Activated CD4-positive, CD25-positive, alpha-beta regulatory T cell treated with anti-CD3 and anti-CD28 coated beads, Interleukin-2, amount 50 U/mL, for 16 hours (primary cell): ENCODE results near the gene ZCCHC9.
"Not testable (repeated sequence)": the region's sequence is repeated elsewhere in the genome, so short reads cannot be mapped to it uniquely, and the experiment has no call there.

Source experiments
- DNase-seq: peaks from one replicate; pipeline ENCODE4 v3.0.0-alpha.2; 2020; ENCODE audit warnings: low read depth, low spot score

Gene ZCCHC9

DNA sequence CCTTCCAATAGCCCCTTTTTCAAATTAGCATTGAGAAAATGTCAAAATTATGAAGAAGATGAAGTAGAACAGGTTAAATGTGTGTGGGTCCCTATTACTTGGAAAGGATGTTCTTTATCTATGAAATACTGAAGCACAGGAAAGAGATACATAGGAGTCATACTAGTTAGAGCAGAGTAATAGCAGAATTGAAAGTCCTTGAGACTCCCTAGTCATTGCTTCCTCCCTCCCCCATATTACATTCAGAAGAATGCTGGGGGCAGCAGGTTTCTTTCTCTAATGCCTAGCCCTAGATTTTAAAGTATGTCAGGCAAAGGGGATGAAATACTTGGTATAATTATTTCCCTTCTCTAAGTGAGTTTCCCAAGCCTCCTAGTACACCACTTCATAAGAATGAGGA lies 4.4 kb downstream of the ZCCHC9 start:
- DNase-seq = no peak

DNA sequence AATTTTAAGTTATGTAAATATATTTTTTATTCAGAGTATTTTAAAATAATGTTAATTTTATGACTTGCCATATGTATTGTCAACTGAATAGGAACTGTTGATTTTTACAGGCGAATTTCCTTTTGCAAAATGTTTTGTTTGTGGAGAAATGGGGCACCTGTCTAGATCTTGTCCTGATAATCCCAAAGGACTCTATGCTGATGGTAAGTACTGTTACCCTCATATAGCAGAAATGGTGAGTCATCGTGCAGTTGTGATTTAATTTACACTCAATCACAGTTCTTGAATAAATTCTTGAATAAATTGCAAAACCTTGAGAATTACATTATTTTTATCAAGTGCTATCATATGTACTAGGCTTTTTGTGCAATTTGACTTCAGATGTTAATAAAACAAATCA lies 7.4 kb downstream of the ZCCHC9 start:
- no peak for DNase-seq

DNA sequence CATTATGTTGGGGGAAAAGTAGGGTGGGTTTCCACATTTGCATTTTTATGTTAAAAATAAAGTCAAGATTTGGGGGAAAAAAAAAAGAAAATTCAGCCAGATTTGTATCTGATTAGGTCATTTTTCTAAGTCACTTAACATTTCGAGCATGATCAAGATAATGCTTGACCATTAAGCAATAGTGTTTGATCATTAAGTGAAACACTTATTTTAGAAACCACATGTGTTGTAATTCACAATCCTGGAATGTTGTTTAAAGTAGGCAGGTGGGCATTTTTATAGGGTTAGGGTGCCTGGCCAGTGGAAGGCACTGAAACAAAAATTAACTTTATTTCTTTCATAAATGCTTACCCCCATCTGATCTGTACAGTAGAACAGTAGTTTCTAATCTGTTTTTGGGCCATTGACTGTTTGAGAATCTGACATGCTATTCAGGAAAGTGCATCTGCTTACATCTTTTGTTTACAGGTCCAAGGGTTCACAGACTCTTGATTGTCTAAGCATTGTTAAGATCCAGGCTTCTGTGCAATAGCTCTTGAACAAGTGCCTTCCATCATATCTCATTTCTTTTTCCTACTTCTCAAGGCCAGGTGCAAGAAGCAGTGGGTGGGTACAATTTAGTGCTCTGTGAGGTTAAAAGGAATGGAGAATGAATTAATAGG lies 9.1 kb downstream of the ZCCHC9 start:
- no peak for DNase-seq

DNA sequence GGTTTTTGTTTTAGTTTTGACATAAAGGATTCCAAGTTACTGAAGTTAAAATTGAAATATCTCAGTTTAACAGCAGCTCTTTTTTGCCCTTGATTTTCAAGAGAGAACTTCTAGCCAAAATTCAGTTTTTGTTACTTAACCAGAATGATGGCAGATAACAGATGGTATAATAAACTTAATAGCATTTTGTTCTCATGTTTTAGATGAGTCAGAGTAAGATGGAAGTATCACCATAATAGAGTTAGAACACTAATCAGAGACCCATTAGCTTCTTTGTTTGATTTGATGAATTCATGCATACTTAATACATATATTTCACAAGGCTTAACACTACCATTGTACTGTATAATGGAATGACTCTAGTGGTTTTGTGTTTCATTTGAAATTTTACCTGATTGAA lies 11.9 kb downstream of the ZCCHC9 start:
- no peak for DNase-seq

DNA sequence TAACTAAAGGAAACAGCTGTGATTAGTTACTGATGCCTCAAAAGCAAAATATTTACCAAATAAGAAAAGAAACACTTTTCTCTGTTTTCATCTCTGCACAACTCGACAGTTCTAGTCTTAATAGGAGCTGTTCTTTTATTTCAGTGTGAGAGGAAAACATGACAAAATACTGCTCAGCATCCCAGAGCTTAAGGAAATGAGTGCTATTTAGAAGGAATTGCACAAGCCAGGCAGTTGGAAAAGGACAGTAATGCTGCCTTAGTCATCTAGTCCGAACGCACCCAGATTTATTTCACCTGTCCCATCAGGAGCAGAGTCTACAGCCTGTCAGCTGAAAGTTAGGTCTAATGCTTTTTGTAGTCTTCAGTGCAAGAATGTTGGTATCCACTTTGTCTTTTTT lies 12.3 kb downstream of the ZCCHC9 start:
- DNase-seq = no peak

DNA sequence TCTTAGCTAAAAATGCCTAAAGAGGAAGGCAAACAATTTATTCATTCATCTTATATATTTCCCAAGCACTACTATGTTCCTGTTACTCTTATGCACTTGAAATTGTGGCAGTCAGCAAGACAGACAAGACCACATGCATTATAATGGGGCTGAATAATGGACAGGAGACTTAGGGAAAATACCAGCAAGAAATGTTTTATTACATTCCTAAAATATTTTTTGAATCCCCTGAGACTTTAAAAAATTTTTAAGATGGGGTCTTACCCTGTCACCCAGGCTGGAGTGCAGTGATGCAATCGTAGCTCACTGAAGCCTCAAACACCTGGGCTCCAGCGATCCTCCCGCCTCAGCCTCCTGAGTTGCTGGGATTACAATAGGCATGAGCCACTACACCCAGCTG lies 13.2 kb downstream of the ZCCHC9 start:
- DNase-seq = no peak

DNA sequence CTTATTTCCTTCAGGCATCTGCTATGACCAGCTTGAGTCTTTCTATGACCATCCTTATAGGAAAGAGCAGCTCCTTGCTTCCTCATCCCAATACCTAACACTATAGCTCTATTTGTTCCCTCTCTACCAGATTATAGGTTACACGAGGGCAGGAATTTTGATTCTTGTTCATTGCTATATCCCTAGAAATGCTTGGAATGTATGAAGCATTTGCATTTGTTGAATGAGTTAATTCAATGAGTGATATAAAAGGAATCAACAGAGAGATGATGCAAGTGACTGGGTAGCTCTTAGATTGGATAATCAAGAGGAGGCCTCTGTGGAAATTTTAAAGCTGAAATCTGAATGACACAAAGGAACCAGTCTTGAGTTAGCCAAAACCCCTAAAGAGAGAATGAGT lies 13.9 kb downstream of the ZCCHC9 start:
- DNase-seq = no peak

DNA sequence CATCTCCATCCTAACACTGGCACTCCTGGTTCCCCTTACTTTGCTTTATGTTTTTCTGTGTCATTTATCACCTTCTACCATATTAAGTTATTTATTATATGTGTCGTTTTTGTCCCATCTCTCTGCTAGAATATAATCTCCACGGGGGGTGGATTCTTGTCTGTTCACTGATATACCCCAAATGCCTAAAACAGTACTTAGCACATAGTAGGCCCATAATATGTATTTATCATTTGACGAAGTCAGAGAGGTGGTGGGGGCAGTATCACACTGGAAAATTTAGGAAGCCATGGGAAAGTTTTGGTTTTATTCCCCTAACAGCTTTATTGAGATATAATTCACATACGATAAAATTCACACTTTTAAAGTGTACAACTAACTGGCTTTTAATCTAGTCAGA lies 14.4 kb downstream of the ZCCHC9 start:
- DNase-seq = no peak

DNA sequence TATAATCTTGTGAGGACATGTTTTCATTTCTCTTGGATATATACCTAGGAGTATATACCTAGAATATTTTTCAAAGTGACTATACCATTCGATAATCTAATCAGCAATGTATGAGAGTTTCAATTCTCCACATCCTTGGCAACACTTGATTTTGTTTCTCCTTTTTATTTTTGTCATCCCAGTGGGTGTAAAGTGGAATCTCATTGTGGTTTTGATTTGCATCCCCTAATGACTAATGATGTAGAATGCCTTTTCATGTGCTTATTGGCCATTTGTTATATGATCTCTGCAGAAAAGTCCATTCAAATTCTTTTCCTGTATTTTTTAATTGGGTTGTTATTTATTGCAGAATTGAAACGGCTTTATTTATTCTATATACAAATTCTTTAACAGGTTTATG lies 15.2 kb downstream of the ZCCHC9 start:
- DNase-seq = no peak

DNA sequence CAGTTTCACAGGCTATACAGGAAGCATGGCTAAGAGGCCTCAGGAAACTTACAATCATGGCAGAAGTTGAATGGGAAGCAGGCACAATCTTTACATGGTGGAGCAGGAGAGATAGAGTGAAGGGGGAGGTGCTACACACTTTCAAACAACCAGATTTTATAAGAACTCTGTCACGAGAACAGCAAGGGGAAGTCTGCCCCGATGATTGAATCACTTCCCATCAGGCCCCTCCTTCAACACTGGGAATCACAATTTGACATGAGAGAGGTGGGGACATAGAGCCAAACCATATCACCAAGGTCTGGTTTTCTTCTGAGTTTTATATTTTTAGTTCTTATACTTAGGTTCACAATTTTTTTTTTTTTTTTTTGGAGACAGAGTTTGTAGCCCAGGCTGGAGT lies 16.1 kb downstream of the ZCCHC9 start:
- DNase-seq = no peak

DNA sequence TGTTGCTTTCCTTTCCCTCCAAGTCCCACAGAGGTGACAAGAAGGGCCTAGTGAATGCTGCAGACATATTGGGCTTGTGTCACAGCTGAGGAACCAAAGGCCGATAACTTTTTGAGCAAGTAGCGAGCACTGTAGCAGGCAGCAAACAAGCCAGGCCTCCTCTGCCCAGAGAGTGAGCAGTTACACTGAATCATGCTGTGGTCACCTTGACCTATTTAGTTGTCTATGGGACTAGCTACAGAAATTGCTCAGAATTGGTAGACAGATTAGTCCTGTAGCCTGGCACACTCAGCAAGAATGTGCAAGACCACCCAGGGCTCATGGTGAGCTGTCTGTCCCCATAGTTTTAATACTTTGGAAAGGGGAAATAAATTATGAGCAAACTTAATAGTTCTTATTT lies 25.2 kb downstream of the ZCCHC9 start:
- no peak for DNase-seq

DNA sequence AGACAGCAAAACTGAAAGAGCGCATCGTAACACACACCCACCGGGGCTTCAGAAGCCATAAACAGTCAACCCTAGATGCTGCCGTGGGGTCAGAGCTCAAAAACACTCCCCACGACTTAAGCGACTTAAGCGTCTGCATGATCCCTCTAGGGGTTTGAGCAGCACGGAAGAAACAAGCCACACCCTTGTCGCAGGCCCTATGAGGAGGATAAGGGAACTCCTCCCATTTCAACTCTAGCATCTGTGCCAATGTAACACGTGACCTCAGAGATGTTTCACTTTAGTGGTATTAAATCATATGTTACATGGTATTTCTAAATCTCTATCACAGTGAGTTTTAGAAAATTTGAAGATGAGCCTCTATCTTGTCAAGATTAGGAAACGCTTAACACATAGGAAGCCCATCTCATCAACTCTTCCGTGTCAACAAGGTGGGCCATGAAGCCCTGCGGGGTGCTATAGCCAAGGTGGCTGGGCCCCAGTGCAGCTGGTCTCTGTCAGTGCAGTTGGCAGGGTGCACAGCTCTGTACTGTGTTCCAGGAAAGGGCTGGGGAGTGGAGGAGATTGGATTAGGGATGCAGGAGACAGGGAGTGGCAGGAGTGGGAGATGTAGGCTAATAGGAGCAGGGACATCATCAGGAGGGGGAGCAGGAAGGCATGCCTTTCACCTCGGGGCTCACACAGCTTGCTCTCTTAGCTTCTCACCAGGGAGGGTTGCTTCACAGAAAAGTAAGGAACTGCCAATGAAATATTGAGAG lies 33.1 kb downstream of the ZCCHC9 start:
- no peak for DNase-seq

DNA sequence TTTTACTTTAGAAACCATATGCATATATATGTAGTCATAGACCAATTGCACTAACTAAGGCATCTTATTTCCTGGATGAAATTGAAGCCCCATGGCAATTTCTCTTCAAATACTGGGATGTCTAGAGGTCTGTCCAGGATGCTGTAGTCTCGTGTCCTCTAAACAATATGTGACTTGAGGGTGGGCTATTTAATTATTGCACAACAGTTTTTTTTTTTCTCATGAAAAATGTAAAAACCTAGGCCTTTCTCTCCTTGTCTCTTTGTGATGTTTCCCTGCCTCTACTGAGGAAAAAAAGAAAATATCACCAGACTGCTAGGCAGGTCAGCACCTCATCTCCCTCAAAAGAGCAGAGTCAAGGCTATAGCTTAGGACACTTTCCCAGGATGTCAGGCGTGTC lies 34.6 kb downstream of the ZCCHC9 start:
- DNase-seq = no peak

DNA sequence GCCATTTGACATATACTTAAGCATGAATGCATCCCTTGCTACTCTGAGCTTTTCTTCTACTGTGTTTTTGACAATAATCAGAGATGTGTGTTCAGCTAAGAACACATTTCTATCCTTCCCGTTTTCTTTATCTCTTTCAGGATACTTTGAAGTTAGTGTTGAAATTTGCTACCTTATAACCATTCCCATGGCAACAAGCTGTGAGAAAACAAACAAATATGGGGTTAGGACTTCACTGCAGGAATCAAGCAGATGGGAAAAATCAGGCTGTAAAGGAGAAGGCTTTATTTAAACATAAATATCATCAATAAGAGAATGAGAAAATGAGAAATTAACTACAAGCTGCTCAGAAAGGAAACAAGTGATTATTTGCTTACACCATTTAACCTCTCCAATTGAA lies 35.2 kb downstream of the ZCCHC9 start:
- DNase-seq = no peak

DNA sequence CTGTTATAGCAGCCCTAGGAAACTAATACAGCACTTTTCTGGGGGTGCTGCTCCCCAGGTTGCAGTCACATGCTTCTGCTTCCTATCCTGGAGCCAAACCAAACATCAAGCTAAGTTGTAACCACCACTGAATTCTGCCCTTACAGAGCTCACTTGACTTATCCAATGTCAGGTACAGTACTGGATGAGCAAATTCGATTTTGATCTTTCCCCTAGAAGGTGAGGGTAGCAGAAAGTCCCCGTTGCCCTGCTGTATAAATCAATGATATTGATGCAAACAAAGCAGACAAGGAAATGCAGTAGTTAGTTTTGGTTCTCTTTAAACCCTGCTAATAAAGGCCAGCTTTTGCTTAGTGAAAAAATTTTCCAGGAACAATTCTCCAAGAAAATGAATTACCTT lies 36.4 kb downstream of the ZCCHC9 start:
- DNase-seq = no peak

DNA sequence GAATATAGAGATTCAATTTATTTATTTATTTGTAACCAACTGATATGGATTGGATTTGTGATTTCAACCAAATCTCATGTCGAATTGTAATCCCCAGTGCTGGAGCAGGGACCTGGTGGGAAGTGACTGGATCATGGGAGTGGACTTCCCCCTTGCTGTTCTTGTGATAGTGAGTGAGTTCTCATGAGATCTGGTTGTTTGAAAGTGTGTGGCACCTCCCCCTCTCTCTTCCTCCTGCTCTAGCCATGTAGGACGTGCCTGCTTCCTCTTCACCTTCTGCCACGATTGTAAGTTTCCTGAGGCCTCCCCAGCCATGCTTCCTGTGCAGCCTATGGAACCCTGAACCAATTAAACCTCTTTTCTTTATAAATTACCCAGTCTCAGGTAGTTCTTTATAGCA lies 36.8 kb downstream of the ZCCHC9 start:
- not testable (repeated sequence) for DNase-seq

DNA sequence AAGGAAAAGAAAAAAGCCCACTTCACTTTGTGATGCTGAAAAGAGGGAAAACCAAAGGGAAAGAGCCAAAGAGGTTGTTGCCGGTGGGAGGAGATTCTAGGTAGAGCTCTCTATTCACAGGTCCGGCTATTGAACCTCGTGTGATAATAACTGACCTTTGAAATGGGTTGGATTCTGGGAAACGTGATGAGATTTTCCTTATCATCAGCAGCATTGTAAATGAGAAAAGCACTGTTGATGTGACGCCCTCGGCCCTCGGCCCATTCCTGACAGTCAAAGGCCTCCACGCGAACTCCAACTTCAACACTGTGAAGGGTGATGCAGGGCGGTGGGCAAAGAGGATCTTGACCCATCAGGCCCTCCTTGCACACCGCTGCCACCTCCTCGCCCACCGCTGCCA lies 43.3 kb downstream of the ZCCHC9 start:
- DNase-seq = no peak

DNA sequence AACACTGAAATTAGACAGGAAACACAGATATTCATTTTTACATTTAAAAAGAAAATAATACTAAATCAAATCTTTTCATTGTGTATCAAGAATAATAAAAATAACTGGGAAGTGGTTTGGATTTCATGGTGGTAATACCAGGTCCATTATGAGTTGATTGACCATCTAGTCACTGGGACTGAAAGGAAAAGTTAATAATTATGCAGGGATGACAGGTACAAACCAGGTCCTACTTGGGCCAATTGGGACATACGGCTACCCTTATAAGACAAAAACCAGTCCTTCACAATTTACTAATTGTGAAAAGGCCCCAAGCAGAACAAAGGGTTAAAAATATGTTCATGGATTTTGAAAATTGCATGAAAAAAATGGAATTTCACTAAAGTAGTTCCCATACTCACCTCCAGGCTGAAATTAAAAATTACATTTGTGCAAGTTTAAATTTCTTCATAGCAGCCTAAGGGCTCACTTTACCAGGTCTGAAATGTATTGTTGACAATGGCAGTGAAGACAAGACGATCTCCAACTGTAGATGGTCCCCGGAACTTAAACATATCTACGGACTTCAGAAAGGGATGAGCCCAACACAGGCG lies 44.1 kb downstream of the ZCCHC9 start:
- DNase-seq = no peak

DNA sequence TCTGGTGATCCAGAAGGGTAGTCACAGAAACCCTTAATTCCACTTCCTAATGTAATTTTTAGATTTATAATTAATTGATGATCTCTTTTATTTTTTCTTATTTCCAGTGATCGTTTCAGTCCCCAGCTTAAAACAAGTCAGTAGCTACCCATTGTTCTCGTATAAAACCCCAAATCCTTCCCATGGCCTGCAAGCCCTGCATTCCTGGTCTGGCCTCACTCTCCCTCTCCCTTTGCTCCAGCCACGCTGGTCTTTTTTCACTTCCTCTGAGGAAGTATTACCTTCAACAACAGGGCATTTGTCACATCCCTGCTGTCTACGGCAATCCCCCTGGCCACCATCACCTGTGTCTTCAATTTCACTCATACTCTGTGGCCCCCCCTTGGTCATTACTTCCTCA lies 47.8 kb downstream of the ZCCHC9 start:
- DNase-seq = no peak

DNA sequence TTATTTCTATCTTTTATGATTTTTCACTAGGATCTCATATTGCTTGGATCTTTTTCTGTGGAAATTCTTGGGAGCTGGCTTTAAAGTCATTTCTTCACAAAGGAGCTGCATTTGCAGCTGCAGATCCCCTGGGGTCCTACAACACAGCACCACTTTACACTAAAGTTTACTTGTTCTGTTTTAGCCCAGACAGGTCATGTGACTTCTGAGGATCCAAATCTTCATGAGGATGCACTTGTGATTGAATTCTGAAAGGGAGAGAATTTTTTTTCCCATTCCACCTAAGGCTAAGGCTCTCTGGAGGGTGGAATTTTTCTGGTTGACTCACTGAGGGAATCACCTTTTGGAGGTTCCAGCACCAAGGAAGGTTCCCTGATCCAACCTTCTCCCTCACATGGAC lies 49.1 kb downstream of the ZCCHC9 start:
- no peak for DNase-seq

DNA sequence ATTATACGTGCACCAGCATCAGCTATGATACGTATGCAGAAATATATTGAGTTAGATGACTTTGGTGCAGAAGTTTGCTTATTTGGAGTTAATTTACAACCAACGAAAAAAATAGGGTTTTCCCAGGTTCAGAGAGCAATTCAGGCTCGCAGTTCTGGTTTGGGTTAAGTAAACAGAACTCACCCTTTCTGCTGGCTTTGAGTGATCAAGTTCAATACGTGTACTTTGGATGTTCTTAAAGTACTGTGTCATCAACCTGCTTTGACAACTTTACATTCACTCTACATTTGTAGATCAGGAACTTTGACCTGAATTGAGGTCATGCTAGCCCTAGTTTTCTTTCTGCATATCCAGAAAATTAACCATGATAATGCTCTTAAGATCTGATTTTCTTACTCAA lies 51.8 kb downstream of the ZCCHC9 start:
- no peak for DNase-seq

DNA sequence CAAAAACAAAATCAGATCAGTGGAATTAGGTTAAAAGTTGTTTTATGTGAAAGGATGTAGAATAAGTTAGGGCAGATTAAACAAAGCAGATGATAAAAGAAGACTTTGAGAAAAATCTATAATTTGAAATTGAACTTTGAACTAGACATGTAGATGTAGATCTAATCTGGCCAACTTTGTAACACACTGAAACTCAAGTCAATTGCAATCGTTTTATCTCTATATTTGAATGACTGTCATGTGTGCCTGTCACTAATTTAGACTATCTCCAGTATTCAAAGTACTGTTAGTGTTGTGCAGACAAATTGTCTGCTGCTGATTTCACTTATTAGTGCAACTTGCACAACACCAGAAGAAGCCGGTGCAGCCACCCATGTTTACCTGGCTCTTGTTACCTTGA lies 52.7 kb downstream of the ZCCHC9 start:
- no peak for DNase-seq
